Transverse colon (tissue), 4 donors: ENCODE data around the gene PLP2.

Source experiments
- CTCF ChIP-seq, 5 experiments: fragments of 200-600 bp in 3 of 5; fragments of 450-650 bp in 2 of 5; sonication (generic) in 3 of 5; IDR thresholded peaks; 1 replicate in 2 of 5; 2 replicates in 3 of 5; pipeline ENCODE4 v1.5.1; 2016 to 2017; ENCODE audit warnings: antibody characterized with exemption in 5 of 5, inconsistent platforms in 3 of 5, mild to moderate bottlenecking in 2 of 5, moderate library complexity in 1 of 5
- EP300 ChIP-seq: sonication (generic); formaldehyde crosslinking; IDR thresholded peaks from one replicate; pipeline ENCODE4 v1.6.1; 2017; ENCODE audit warnings: antibody characterized with exemption, low read depth
- POLR2AphosphoS5 ChIP-seq, 3 donors: sonication (generic); formaldehyde crosslinking; IDR thresholded peaks; one replicate each; pipeline ENCODE4 v1.6.1; 2016; ENCODE audit warnings: antibody characterized with exemption in 3 of 3

- TF ChIP-seq CTCF (IDR thresholded peaks at IDR 0.05) (no peak), POLR2AphosphoS5 (IDR thresholded peaks at IDR 0.05) (no peak), EP300 (no peak)
Measured at GRCh38 chrX:49177873-49178480, 6.3 kb downstream of the PLP2 start.
